ENCODE measurements around the gene SKAP2. TPM values are rescaled to one million over a fixed set of nuclear protein-coding genes. Genes with fewer than 3 reads are reported as not detected.

The SKAP2 gene
- total RNA-seq, 1 donor from 2014 or later: 28.8 TPM

DNA sequence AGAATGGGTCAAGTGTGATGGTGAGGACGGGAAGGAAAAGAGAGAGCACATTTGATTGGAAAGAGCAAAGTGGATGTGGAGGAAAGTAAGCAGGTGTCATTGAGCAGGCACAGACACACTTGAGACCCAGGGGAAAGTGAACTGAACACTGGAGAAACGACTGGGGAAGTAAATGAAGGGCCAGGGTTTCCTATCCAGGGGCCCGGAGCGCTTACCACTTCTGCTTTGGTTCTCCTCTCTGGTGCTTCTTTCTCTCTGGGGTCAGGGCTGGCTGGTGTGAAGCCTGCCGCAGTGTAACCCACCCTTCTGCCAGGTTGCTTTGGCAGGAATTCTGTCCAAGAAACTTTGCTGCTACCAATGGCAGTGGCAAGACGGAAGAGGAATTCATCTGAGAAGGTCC lies 219.3 kb downstream of the SKAP2 start:
- DNase-seq (ENCODE audit: extremely low read depth, low read depth, low spot score): no peak

GRCh38 chr7:26642416-26642815 lies 222.0 kb downstream of the SKAP2 start:
- no peak for DNase-seq (ENCODE audit: extremely low read depth, low read depth, low spot score)

GRCh38 chr7:26639695-26640094 lies 224.7 kb downstream of the SKAP2 start:
- DNase-seq (ENCODE audit: extremely low read depth, low read depth, low spot score): no peak

DNA sequence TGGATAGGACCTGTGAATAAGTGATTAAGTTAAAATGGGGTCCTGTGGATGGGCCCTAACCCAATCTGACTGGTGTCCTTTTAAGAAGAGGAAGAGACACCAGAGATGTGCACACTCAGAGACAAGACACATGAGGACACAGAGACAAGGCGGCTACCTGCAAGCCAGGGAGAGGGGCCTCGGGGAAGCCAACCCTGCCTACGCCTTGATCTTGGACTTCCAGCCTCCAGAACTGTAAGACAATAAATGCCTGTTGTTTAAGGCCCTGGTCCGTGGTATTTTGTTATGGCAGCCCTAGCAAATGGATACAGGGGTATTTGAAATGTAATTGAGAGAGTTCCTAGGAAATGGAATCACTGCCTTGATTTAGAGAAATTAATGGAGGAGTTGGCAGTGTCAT lies 225.3 kb downstream of the SKAP2 start:
- no peak for DNase-seq (ENCODE audit: extremely low read depth, low read depth, low spot score)

- DNase-seq (ENCODE audit: extremely low read depth, low read depth, low spot score): no peak
Observed at GRCh38 chr7:26638140-26638539, 226.2 kb downstream of the SKAP2 start.

DNA sequence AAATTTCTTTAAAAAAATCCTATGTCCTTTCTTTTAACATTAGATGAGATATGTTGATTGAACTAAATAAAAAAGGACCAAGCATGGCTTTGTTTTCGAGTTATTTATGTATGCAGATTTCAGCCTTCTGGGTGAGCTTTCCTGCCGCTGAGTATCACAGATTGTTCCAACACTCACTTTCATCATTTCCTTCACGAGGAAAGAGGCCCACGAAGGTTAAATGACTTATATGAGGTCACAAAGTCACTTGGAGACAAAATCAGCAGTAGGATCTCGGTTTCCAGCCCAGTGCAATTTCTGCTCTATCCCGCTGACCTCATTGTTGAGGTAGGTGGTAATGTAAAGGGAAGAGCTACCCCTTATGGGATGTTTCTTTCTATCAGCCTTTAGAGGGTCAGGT lies 226.8 kb downstream of the SKAP2 start:
- no peak for DNase-seq (ENCODE audit: extremely low read depth, low read depth, low spot score)

DNA sequence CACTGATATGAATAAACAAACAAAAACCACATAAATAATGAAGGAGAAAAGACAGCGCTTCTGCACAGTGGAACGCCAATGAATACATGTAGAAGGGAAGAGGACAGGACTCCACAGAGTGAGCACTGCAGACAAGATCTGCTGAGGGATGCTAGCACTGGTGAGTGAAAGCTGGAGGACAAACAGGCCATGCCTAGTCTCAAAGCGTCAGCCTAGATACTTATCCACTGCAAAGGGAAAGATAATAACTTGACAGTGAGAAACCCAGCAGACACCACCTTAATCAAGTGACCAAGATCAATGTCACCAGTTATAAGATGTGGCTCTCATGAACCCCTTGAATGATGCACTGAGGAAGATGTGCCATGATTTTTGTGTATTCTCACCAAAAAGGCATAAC lies 227.6 kb downstream of the SKAP2 start:
- DNase-seq (ENCODE audit: extremely low read depth, low read depth, low spot score): no peak

DNA sequence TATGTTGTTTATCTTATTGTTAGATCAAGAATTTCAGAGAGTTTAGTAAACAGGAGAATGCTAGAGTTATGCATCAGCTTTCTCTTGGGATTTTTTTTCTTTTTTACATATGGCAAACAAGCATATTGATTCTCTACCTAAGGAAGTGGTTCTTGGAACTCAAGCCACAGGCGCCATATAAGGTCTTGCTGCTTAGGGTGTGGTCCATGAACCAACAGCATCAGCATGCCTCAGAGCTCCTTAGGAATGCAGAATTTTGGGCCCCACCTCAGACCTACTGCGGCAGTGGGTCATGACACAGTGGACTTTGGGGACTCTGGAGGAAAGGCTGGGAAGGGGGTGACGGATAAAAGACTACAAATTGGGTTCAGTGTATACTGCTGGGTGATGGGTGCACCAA lies 230.8 kb downstream of the SKAP2 start:
- DNase-seq (ENCODE audit: extremely low read depth, low read depth, low spot score): no peak

- DNase-seq (ENCODE audit: extremely low read depth, low read depth, low spot score): no peak
Observed at GRCh38 chr7:26631601-26632000, 232.8 kb downstream of the SKAP2 start.

DNA sequence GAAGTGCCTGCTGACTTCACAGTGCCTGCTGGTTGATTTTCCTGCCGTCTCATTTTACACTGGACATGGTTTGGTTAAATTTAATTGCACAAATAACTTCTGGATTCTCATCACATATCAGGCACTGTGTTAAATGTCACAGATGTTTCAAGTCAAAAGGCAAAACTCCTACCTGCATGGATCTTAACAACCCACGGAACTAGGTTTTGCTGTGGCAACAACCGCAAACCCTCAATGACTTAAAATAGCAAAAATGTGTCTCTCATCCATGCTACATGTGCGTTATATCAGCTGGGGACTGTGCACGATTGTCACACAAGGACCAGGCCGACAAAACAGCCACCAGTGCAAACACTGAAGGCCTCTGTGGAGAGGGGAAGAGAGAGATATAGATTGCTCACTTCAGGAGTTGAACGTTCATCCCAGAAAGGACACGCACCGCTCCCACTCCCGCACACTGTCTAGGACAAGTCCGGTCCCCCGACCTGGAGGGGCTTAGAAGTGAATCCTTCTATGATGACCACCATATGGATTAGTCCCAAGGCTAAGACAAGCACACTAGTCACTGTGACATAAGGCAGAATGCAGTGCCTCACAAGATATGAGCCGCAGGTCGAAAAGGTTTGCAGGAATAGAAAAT lies 233.3 kb downstream of the SKAP2 start:
- no peak for DNase-seq (ENCODE audit: extremely low read depth, low read depth, low spot score)

DNA sequence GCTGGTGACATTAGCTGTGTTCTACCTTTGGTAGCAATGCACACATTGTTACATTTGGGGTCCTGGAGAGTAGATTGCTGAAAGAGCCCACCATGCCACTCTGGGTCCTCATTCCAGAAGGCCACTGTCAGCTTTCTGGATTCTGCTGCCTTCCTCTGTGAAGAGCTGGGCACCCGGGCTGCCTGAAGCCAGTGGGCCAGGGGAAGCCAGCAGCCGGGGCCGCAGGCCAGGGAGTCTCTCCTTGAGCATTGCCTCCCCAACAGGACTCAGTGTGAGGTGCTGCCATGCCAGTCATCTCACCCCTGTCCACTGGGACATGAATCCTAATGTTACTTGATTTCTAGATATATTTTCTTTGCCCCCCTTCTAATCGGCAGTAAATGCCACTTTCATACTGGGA lies 234.0 kb downstream of the SKAP2 start:
- no peak for DNase-seq (ENCODE audit: extremely low read depth, low read depth, low spot score)

DNA sequence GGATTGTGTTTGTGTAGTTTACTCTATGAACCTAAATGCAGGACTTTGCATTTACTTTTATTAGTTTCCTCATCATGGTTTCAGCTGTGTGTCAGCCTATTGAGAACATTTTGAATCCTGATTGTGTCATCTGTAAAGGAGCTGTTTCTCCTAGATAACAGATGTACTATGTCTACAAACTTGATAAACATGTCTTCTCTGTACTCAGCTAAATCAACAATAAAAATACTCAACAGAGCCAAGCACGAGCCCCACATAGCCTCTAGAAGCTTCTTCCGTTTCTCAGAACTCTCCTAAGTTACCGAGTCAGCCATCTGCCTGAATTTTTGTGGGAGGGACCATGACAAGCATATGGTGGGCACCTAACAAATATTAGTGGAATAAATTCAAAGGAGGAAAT lies 234.7 kb downstream of the SKAP2 start:
- DNase-seq (ENCODE audit: extremely low read depth, low read depth, low spot score): no peak

GRCh38 chr7:26627891-26628341 lies 236.5 kb downstream of the SKAP2 start:
- DNase-seq (ENCODE audit: extremely low read depth, low read depth, low spot score): no peak

- DNase-seq (ENCODE audit: extremely low read depth, low read depth, low spot score): no peak
Observed at GRCh38 chr7:26627221-26627620, 237.2 kb downstream of the SKAP2 start.

- no peak for DNase-seq (ENCODE audit: extremely low read depth, low read depth, low spot score)
Observed at GRCh38 chr7:26626687-26627086, 237.7 kb downstream of the SKAP2 start.

DNA sequence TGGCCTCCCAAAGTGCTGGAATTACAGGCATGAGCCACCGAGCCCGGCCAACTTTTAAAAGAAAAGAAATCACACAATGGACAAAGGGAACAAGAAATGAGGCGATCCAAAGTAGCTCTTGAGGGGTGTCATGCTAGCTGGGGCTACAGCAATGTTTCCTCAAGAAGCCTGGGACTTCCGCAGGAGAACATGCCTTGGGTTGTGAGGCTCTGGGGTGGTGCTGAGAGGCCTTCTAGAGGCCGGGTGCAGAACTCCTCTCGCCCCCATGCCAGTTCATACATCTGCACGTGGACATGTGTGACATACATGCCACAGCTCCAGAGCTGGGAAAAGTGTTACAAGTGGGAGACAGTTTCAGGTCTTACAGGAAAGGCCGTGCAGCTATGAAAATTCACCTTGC lies 238.2 kb downstream of the SKAP2 start:
- DNase-seq (ENCODE audit: extremely low read depth, low read depth, low spot score): no peak

DNA sequence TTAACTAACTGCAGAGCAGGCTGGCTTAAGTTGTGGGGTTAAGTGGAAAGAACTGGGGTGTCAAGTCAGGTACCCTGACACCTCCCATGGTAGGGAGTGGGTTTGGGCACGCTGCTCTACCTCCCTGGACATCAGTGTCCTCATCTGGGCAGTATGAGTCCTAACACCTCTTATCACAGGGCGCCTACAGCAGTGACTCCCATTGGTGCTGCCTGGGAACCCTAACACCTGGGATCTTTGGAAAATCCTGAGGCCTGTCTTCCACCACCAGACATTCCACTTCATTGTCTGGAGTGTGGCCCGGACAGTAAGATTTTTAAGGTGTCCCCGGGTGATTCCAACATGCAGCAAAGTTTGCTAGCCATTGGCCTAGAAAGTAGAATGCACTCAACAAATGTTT lies 239.1 kb downstream of the SKAP2 start:
- no peak for DNase-seq (ENCODE audit: extremely low read depth, low read depth, low spot score)

DNA sequence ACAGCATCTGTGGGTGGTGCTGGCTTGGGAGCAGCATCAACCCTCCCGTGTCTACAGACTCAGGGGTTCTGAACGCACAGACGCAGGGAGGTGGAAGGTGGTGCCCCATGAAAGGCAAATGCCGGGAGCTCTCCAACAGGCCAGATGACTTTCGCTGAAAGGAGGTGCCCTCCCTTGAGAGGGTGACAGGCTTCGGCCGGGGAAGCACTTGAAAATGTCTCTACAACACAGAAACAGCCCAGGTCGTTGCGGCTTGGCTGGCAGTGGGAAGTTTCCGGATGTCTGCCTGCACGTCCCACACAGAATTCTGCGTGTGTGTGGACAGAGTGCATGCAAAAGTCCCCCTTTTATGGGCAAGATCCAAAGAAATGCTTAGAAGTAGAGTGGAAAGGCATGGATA lies 239.6 kb downstream of the SKAP2 start:
- no peak for DNase-seq (ENCODE audit: extremely low read depth, low read depth, low spot score)

GRCh38 chr7:26624431-26624830 lies 240.0 kb downstream of the SKAP2 start:
- no peak for DNase-seq (ENCODE audit: extremely low read depth, low read depth, low spot score)

- DNase-seq (ENCODE audit: extremely low read depth, low read depth, low spot score): no peak
Observed at GRCh38 chr7:26620352-26620751, 244.0 kb downstream of the SKAP2 start.

DNA sequence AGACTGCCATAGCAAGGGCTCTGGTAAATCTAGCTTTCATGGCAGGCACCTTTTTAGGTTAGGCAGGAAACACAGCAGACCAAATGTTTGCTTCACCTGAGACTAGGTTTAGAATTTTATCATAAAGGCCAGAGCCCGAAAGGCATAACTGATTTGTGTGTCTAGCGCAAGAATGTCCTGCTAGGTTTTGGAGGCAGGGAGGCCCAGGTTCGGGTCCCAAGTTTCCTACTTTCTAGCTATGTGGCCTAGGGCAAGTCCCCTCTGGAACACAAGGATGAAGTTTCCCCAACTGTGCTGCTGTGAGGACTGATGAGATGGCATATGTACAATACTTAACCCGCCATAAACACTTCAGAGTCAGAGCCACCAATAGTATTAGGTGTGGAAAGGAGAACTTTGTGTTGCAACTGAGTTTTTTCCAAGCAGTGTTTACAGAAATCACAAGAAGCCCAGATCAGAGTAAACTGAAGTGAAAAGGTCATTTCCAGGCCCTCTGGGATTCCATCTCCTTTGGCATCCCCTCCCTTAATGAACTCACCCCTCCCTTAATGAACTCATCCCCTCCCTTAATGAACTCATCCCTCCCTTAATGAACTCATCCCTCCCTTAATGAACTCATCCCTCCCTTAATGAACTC lies 244.9 kb downstream of the SKAP2 start:
- DNase-seq (ENCODE audit: extremely low read depth, low read depth, low spot score): no peak

- DNase-seq (ENCODE audit: extremely low read depth, low read depth, low spot score): no peak
Observed at GRCh38 chr7:26618898-26619297, 245.5 kb downstream of the SKAP2 start.

- DNase-seq (ENCODE audit: extremely low read depth, low read depth, low spot score): no peak
Observed at GRCh38 chr7:26618449-26618848, 245.9 kb downstream of the SKAP2 start.
